ENCODE results near the gene GALK1. TPM values are rescaled to one million over a fixed set of nuclear protein-coding genes. Genes with fewer than 3 reads are reported as not detected.

The GALK1 gene
- total and polyA plus RNA-seq, 2 donors from 2014 or later: 34.5 to 105 TPM

DNA sequence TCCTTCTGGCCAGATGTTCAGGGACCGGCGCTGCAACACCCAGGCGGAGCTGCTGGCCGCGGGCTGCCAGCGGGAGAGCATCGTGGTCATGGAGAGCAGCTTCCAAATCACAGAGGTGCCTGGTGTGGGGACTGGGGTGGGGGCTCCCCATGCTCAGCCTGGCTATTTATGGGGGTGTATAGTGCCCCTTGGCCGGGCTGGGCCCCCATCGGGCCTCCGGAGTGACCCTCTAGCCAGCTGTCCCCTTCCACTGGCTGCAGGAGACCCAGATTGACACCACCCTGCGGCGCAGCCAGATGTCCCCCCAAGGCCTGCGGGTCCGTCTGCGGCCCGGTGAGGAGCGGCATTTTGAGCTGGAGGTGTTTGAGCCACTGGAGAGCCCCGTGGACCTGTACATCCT is 37.6 kb downstream of the GALK1 start:
- intact Hi-C loops (cut with DNase I): no loop called here
- TF ChIP-seq, protein P1, sequence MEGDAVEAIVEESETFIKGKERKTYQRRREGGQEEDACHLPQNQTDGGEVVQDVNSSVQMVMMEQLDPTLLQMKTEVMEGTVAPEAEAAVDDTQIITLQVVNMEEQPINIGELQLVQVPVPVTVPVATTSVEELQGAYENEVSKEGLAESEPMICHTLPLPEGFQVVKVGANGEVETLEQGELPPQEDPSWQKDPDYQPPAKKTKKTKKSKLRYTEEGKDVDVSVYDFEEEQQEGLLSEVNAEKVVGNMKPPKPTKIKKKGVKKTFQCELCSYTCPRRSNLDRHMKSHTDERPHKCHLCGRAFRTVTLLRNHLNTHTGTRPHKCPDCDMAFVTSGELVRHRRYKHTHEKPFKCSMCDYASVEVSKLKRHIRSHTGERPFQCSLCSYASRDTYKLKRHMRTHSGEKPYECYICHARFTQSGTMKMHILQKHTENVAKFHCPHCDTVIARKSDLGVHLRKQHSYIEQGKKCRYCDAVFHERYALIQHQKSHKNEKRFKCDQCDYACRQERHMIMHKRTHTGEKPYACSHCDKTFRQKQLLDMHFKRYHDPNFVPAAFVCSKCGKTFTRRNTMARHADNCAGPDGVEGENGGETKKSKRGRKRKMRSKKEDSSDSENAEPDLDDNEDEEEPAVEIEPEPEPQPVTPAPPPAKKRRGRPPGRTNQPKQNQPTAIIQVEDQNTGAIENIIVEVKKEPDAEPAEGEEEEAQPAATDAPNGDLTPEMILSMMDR (IDR thresholded peaks at IDR 0.05; ENCODE audit: borderline replicate concordance, extremely low read depth, insufficient read depth): no peak

DNA sequence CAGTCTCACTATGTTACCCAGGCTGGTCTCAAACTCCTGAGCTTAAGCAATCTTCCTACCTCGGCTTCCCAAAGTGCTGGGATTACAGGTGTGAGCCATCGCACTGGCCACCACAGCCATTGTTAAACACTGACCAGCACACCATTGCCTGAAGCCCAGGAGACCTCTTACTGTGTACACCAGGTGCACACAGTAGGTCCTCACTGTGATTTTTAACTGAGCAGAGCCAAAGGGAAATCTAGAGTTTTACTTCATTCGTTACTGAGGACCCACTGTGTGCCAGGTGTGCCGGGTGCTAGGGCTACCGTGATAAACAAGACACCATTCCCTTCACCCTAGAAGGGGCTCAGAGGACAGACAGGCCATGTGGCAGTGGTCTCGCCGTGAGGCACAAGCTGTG is 39.5 kb downstream of the GALK1 start:
- no peaks in the 10 kb centered on the region for H3K36me3 ChIP-seq (ENCODE audit: control insufficient read depth in 2 of 3, insufficient read depth in 3 of 3, low read length in 3 of 3)
- TF ChIP-seq, protein P1 (IDR thresholded peaks at IDR 0.05; ENCODE audit: borderline replicate concordance, extremely low read depth, insufficient read depth): no peak
- intact Hi-C loops (cut with DNase I): no loop called here
- H3K27me3 ChIP-seq (ENCODE audit: control insufficient read depth, insufficient read depth, low read length): no peaks in the 10 kb centered on the region
- no peak overlapping the region for H3K4me3 ChIP-seq (ENCODE audit: low read length in 3 of 3)
- H3K27ac ChIP-seq (ENCODE audit: low read depth in 2 of 2, low read length in 2 of 2): no peak overlapping the region
- H3K9me3 ChIP-seq (ENCODE audit: control insufficient read depth in 2 of 3, insufficient read depth in 1 of 3, low read length in 3 of 3): no peaks in the 10 kb centered on the region
- peaks cover 0 to 12% (median 0%) of the 10 kb centered on the region in 3 donors for H3K4me1 ChIP-seq (ENCODE audit: control insufficient read depth in 2 of 3, insufficient read depth in 2 of 3, low read depth in 1 of 3, low read length in 3 of 3)
- no peak for DNase-seq
- no peak overlapping the region for H3K9ac ChIP-seq (ENCODE audit: low read length in 3 of 3)
- no peak for FAIRE-seq

More for the DNA sequence above, 37.6 kb downstream of the GALK1 start:
- Histone ChIP-seq H3K9ac (ENCODE audit: low read length in 3 of 3) (no peak overlapping the region), H3K9me3 (ENCODE audit: control insufficient read depth in 2 of 3, insufficient read depth in 1 of 3, low read length in 3 of 3) (no peaks in the 10 kb centered on the region), H3K27me3 (ENCODE audit: control insufficient read depth, insufficient read depth, low read length) (no peaks in the 10 kb centered on the region), H3K27ac (ENCODE audit: low read depth in 2 of 2, low read length in 2 of 2) (no peak overlapping the region), H3K36me3 (ENCODE audit: control insufficient read depth in 2 of 3, insufficient read depth in 3 of 3, low read length in 3 of 3) (no peaks in the 10 kb centered on the region), H3K4me1 (ENCODE audit: control insufficient read depth in 2 of 3, insufficient read depth in 2 of 3, low read depth in 1 of 3, low read length in 3 of 3) (peaks cover 0 to 4% (median 0%) of the 10 kb centered on the region in 3 donors), H3K4me3 (ENCODE audit: low read length in 3 of 3) (no peak overlapping the region)
- DNase-seq: no peak
- FAIRE-seq: no peak

DNA sequence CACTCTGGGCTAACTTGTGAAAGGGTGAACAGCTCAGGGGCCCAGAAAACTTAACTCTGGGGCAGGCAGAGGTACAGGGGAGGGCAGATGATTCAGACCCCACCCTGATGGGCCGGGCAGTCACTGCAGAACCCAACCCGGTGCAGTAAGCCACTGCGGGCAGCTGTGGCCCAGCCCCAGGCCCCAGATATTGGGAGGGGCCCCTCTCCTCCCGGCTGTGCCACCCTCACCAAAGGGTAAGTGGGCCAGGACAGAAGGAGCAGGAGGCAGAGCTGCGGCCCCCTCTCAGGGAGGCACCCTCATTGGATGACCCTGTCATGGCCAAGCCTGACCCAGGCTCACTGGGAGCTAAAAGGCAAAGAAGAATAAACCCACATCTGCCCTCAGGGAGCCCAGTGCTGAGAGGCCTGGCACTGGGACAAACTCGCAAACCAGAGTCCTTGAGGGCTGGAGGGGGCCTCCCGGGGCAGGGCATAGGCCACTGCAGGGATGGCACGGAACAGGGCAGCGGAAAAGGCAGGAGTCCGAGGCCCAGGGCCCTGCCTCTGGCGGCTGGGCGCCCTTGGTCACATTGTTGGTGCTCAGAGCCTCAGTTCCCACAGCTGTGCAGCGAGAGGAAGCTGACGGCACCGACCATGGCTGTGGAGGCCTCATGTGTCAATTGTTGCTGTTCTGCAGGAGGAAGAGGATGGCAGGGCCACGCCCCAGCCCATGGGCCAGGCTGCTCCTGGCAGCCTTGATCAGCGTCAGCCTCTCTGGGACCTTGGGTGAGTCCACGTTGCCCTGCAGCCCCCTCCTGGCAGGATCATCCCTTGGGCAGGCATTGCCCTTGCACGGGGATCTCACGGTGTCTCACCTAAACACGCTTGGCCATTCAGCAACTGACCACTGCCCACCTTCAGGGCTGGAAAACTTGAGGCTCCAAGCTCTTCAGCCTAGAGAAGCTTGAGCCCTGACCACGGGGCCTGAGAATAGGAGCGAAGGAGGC is 40.7 kb downstream of the GALK1 start:
- intact Hi-C loops (cut with DNase I): no loop called here
- Histone ChIP-seq H3K9ac (ENCODE audit: low read length in 3 of 3) (no peak overlapping the region), H3K4me1 (ENCODE audit: control insufficient read depth in 2 of 3, insufficient read depth in 2 of 3, low read depth in 1 of 3, low read length in 3 of 3) (peaks cover 0 to 12% (median 0%) of the 10 kb centered on the region in 3 donors), H3K9me3 (ENCODE audit: control insufficient read depth in 2 of 3, insufficient read depth in 1 of 3, low read length in 3 of 3) (no peaks in the 10 kb centered on the region), H3K4me3 (ENCODE audit: low read length in 3 of 3) (no peak overlapping the region), H3K27me3 (ENCODE audit: control insufficient read depth, insufficient read depth, low read length) (no peaks in the 10 kb centered on the region), H3K36me3 (ENCODE audit: control insufficient read depth in 2 of 3, insufficient read depth in 3 of 3, low read length in 3 of 3) (no peaks in the 10 kb centered on the region), H3K27ac (ENCODE audit: low read depth in 2 of 2, low read length in 2 of 2) (no peak overlapping the region)
- DNase-seq: no peak
- no peak for FAIRE-seq
- TF ChIP-seq, protein P1 (IDR thresholded peaks at IDR 0.05; ENCODE audit: borderline replicate concordance, extremely low read depth, insufficient read depth): no peak
